ENCODE results near the gene CRIP1. TPM values are rescaled to one million over a fixed set of nuclear protein-coding genes. Genes with fewer than 3 reads are reported as not detected.

CRIP1 gene
- total RNA-seq, 1 experiment from 2014 or later, result 48.7 TPM

GRCh38 chr14:105471297-105471821 lies 15.3 kb upstream of the CRIP1 start:
- H3K79me2 ChIP-seq (ENCODE audit: low read length), result no peaks in the 10 kb centered on the region
- no peaks in the 10 kb centered on the region for H3K9me3 ChIP-seq (ENCODE audit: low read length)
- no peak overlapping the region for H3K4me3 ChIP-seq (ENCODE audit: low read length)
- H2AFZ ChIP-seq (ENCODE audit: low read length), result no peak overlapping the region
- H4K20me1 ChIP-seq (ENCODE audit: low read length), result no peaks in the 10 kb centered on the region
- TF ChIP-seq EZH2 (IDR thresholded peaks at IDR 0.05; ENCODE audit: low read length, unreplicated experiment), result no peak
- TF ChIP-seq EZH2phosphoT487 (IDR thresholded peaks at IDR 0.05; ENCODE audit: borderline replicate concordance, low read length), result no peak
- no peak for TF ChIP-seq CTCF (conservative IDR thresholded peaks at IDR 0.05; ENCODE audit: low read depth, low read length)
- ChIA-PET POLR2A (ENCODE audit: unreplicated experiment) (interaction anchor here (0.6 kb wide), 1 partner anchor 24 kb away, joined by 3 read pairs; no protein-coding TSS in a partner anchor), CTCF (interaction anchor here (1.5 to 2.0 kb wide), 2 partner anchors 9 to 19 kb away, joined by 3 to 7 read pairs; no protein-coding TSS in a partner anchor)
- ATAC-seq (no peak), DNase-seq (no peak)
- no peak overlapping the region for H3K9ac ChIP-seq (ENCODE audit: low read length)
- H3K27me3 ChIP-seq (ENCODE audit: low read length), result no peaks in the 10 kb centered on the region
- H3K4me2 ChIP-seq (ENCODE audit: low read length), result no peak overlapping the region
- intact Hi-C loops (cut with micrococcal nuclease), result no loop called here
- H3K36me3 ChIP-seq (ENCODE audit: low read depth, low read length), result no peaks in the 10 kb centered on the region
- H3K27ac ChIP-seq (ENCODE audit: low read length), result no peak overlapping the region
- no TSS peak for BruUV-seq (replicated peaks)
- H3K4me1 ChIP-seq (ENCODE audit: insufficient read depth, low read length), result peaks cover 27% of the 10 kb centered on the region
- no peaks in the 10 kb centered on the region for H3F3A ChIP-seq (ENCODE audit: low read length, unreplicated experiment)
- H3K9me2 ChIP-seq (replicated peaks; ENCODE audit: low read length), result no peaks in the 10 kb centered on the region

- Histone ChIP-seq H3K9me2 (replicated peaks; ENCODE audit: low read length) (no peaks in the 10 kb centered on the region), H3K9me3 (ENCODE audit: low read length) (no peaks in the 10 kb centered on the region), H3K36me3 (ENCODE audit: low read depth, low read length) (no peaks in the 10 kb centered on the region), H3K4me1 (ENCODE audit: insufficient read depth, low read length) (peaks cover 33% of the 10 kb centered on the region), H3K4me3 (ENCODE audit: low read length) (no peak overlapping the region), H3F3A (ENCODE audit: low read length, unreplicated experiment) (no peaks in the 10 kb centered on the region), H3K27me3 (ENCODE audit: low read length) (no peaks in the 10 kb centered on the region), H3K79me2 (ENCODE audit: low read length) (peaks cover 3% of the 10 kb centered on the region; the same call in 1 of the 2 replicates), H4K20me1 (ENCODE audit: low read length) (no peaks in the 10 kb centered on the region), H3K9ac (ENCODE audit: low read length) (no peak overlapping the region), H2AFZ (ENCODE audit: low read length) (no peak overlapping the region), H3K4me2 (ENCODE audit: low read length) (no peak overlapping the region), H3K27ac (ENCODE audit: low read length) (no peak overlapping the region)
- intact Hi-C loops (cut with micrococcal nuclease), result no loop called here
- no peak for ATAC-seq
- no TSS peak for BruUV-seq (replicated peaks)
- TF ChIP-seq EZH2 (IDR thresholded peaks at IDR 0.05; ENCODE audit: low read length, unreplicated experiment) (no peak), CTCF (conservative IDR thresholded peaks at IDR 0.05; ENCODE audit: low read depth, low read length) (no peak), EZH2phosphoT487 (IDR thresholded peaks at IDR 0.05; ENCODE audit: borderline replicate concordance, low read length) (no peak)
- ChIA-PET CTCF (interaction anchor here (1.5 to 2.0 kb wide), 2 partner anchors 9 to 18 kb away, joined by 3 to 7 read pairs; no protein-coding TSS in a partner anchor), POLR2A (ENCODE audit: unreplicated experiment) (interaction anchor here (0.6 kb wide), 1 partner anchor 23 kb away, joined by 3 read pairs; no protein-coding TSS in a partner anchor)
- DNase-seq, result no peak
Measured at GRCh38 chr14:105471823-105472485, 14.7 kb upstream of the CRIP1 start.
